ENCODE data around the gene GRK5.

DNA sequence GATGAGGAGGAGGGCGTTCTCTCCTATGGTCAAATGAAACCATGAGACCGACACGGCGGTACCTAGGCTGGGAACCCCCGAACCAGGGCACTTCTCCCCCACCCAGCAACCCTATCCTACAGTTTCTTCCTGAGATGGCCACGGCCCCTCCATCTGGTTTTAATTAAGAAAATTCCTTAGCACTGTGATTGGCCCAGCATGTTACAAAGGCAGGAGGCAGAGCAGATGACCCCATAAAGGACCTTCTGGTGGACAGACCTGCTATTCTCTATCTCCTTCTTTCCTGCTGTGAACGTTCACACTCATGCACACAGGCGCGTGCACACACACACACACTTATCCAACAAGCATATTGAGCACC, 205.7 kb downstream of the GRK5 start:
- TF ChIP-seq TAF1 (IDR thresholded peaks at IDR 0.05; ENCODE audit: low read depth, low read length) (no peak), POLR2AphosphoS5 (IDR thresholded peaks at IDR 0.05; ENCODE audit: low read depth, low read length) (no peak), POLR2A (IDR thresholded peaks at IDR 0.05; ENCODE audit: low read depth, low read length) (no peak), PAX5 (IDR thresholded peaks at IDR 0.05; ENCODE audit: insufficient read depth, low read length, severe bottlenecking) (no peak)
